K562 (cell line): ENCODE measurements around the gene LYST. TPM values are rescaled to one million over a fixed set of nuclear protein-coding genes. Genes with fewer than 3 reads are reported as not detected.

Experiments used
- ATAC-seq: fragments of 200-7000 bp; cut with Tn5 transposase; 3 replicates; pipeline ENCODE4 v1.9.1; 2020; ENCODE audit warnings: moderate library complexity
- BruUV-seq: library from RNA; stranded (reverse); fragments of 400-500 nt; replicated peaks from 2 replicates; lab custom pipeline; 2021; lab: Mats Ljungman, UMichigan
- CTCF ChIA-PET: fragments of 300-600 bp; formaldehyde crosslinking; extraction: SDS; loops from one replicate; lab custom pipeline; 2021; ENCODE audit warnings: low intra/inter-chr PET ratio; lab: Yijun Ruan, JAX
- POLR2A ChIA-PET: fragments of 300-600, 350-650 bp; sonication (Branson Sonifier 250); formaldehyde crosslinking; extraction: SDS; loops from one replicate; lab custom pipeline; 2021; ENCODE audit warnings: antibody characterized with exemption, inconsistent platforms; lab: Yijun Ruan, JAX
- DNase-seq, 4 experiments: peaks; one replicate each; pipeline versions ENCODE4 v3.0.0 to v3.0.0-alpha.2; 2011 to 2018; ENCODE audit warnings: low spot score in 3 of 4, mixed read lengths in 3 of 4; ENCODE audit errors: extremely low read depth in 1 of 4
- FAIRE-seq: peaks from 2 replicates; lab custom pipeline; 2011; peaks lifted over from hg19 to GRCh38; lab: Jason Lieb, UNC
- H2AFZ ChIP-seq: 2 replicates; pipeline ENCODE4 v1.6.0; 2011; ENCODE audit warnings: low read depth, low read length, control low read depth, inconsistent platforms
- H3K27ac ChIP-seq: fragments of 200-600 bp; 3 replicates; pipeline ENCODE4 v1.8.0; 2011; ENCODE audit warnings: low read depth, mild to moderate bottlenecking, control low read depth, inconsistent platforms, low read length, moderate library complexity, mixed read lengths; ENCODE audit errors: extremely low read depth
- H3K27me3 ChIP-seq, 2 experiments: fragments of 300-600 bp in 1 of 2; 2 replicates in 1 of 2; 3 replicates in 1 of 2; pipeline versions ENCODE4 v1.6.0 to v1.8.0; 2011; ENCODE audit warnings: inconsistent platforms in 2 of 2, low read length in 2 of 2, mild to moderate bottlenecking in 1 of 2, mixed read lengths in 1 of 2, moderate library complexity in 1 of 2; ENCODE audit not compliant: control insufficient read depth in 2 of 2, insufficient read depth in 2 of 2
- H3K36me3 ChIP-seq: fragments of 300-600 bp; 3 replicates; pipeline ENCODE4 v1.8.0; 2011; ENCODE audit warnings: mild to moderate bottlenecking, low read length, inconsistent platforms; ENCODE audit not compliant: control insufficient read depth, insufficient read depth
- H3K4me1 ChIP-seq, 2 experiments: fragments of 200-600 bp in 1 of 2; replicated peaks in 1 of 2; 2 replicates in 1 of 2; 3 replicates in 1 of 2; pipeline versions ENCODE4 v1.5.1 to v1.8.0; 2011; ENCODE audit warnings: inconsistent platforms in 2 of 2, low read length in 2 of 2, mild to moderate bottlenecking in 1 of 2, mixed read lengths in 1 of 2, moderate library complexity in 1 of 2; ENCODE audit not compliant: control insufficient read depth in 2 of 2, insufficient read depth in 2 of 2
- H3K4me2 ChIP-seq: 2 replicates; pipeline ENCODE4 v1.6.1; 2011; ENCODE audit warnings: low read length, control low read depth, inconsistent platforms, mixed read lengths; ENCODE audit not compliant: insufficient read depth
- H3K4me3 ChIP-seq: fragments of 200-600 bp; sonication (generic), shearing (Covaris generic); 2 replicates; pipeline ENCODE4 v1.5.1; 2016; ENCODE audit warnings: control low read depth, inconsistent platforms
- H3K79me2 ChIP-seq: fragments of 200-600 bp; 3 replicates; pipeline ENCODE4 v1.8.0; 2011; ENCODE audit warnings: low read length, inconsistent platforms; ENCODE audit not compliant: control insufficient read depth, insufficient read depth
- H3K9ac ChIP-seq, 2 experiments: 2 replicates each; pipeline versions ENCODE4 v1.6.0 to v1.6.1; 2011; ENCODE audit warnings: low read depth in 2 of 2, low read length in 2 of 2, control low read depth in 1 of 2, inconsistent platforms in 1 of 2, mild to moderate bottlenecking in 1 of 2, mixed read lengths in 1 of 2; ENCODE audit not compliant: insufficient read depth in 1 of 2
- H3K9me1 ChIP-seq: one replicate; pipeline ENCODE4 v1.6.0; 2011; ENCODE audit warnings: inconsistent platforms, mild to moderate bottlenecking, low read length, moderate library complexity; ENCODE audit not compliant: control insufficient read depth, insufficient read depth
- H3K9me3 ChIP-seq: replicated peaks from 2 replicates; pipeline ENCODE4 v1.5.1; 2011; ENCODE audit warnings: low read depth, low read length, inconsistent platforms; ENCODE audit not compliant: control insufficient read depth, insufficient read depth
- H4K20me1 ChIP-seq: replicated peaks from 2 replicates; pipeline ENCODE4 v1.6.1; 2011; ENCODE audit warnings: low read length, inconsistent platforms, mixed read lengths; ENCODE audit not compliant: control insufficient read depth, insufficient read depth
- ARID1B ChIP-seq: fragments of 450-650 bp; IDR thresholded peaks from 2 replicates; pipeline ENCODE4 v1.6.1; 2016; ENCODE audit warnings: antibody characterized with exemption, mild to moderate bottlenecking, inconsistent platforms
- HMGN3 ChIP-seq: IDR thresholded peaks from 2 replicates; pipeline ENCODE4 v1.6.1; 2011; ENCODE audit warnings: borderline replicate concordance, low read depth, mild to moderate bottlenecking, mixed read lengths, low read length; ENCODE audit not compliant: insufficient read length; ENCODE audit errors: extremely low read depth
- SAP30 ChIP-seq: fragments of 200-600 bp; sonication (generic); IDR thresholded peaks from 2 replicates; pipeline ENCODE4 v1.6.1; 2012; ENCODE audit warnings: borderline replicate concordance, low read depth, mild to moderate bottlenecking, moderate library complexity, low read length, control low read depth, inconsistent platforms; ENCODE audit not compliant: insufficient read depth, poor library complexity, severe bottlenecking
- TCF3 ChIP-seq: sonication (generic); formaldehyde crosslinking; IDR thresholded peaks from 2 replicates; pipeline ENCODE4 v1.4.0; 2020; ENCODE audit warnings: mild to moderate bottlenecking, missing genetic modification reagents
- ZBED1 ChIP-seq: IDR thresholded peaks from 2 replicates; pipeline ENCODE4 v1.6.1; 2014
- ZNF436 ChIP-seq: fragments of 250-450, 450-650 bp; sonication (Bioruptor Pico); formaldehyde crosslinking; IDR thresholded peaks from 2 replicates; pipeline ENCODE4 v1.7.0; 2020; ENCODE audit warnings: mild to moderate bottlenecking
- WGBS: fragments of 100-300 bp; shearing (Covaris generic); methylation state at CpG from one replicate; pipeline ENCODE4 v1.1.6; 2016; ENCODE audit warnings: low coverage, mixed read lengths; ENCODE audit not compliant: insufficient coverage; ENCODE audit errors: missing lambda C conversion rate; 5-methylcytosine and 5-hydroxymethylcytosine counted together
- in situ Hi-C: fragments of 300-500 bp; cut with MboI; formaldehyde crosslinking; loops from 4 replicates; pipeline ENCODE4 v1.15.0; 2018; ENCODE audit warnings: inconsistent platforms, mixed read lengths
- intact Hi-C: fragments of 100-400 bp; cut with micrococcal nuclease; formaldehyde crosslinking; loops from 2 replicates; pipeline ENCODE4 v1.14.2; 2022
- polyA plus RNA-seq, 8 experiments: library from polyadenylated mRNA; depleted of rRNA in 4 of 8; stranded (reverse) in 5 of 8; unstranded in 3 of 8; fragments of >200 nt; fragmentation: Nextera tagmentation in 2 of 8; fragmentation: Illumina TruSeq in 1 of 8; extraction: Ambion mirVana in 2 of 8; extraction: Trizol in 1 of 8; gene quantifications; 2 replicates each; pipeline versions ENCODE4 v1.2.1 to v1.2.3, GENCODE V29; 2011 to 2014; ENCODE audit warnings: inconsistent platforms in 1 of 8, missing spikeins in 1 of 8
- total RNA-seq, 7 experiments: library from RNA; depleted of rRNA in 6 of 7; stranded (reverse); fragments of >200 nt in 6 of 7; fragmentation: Illumina TruSeq in 2 of 7; extraction: Trizol in 2 of 7; gene quantifications; 2 replicates each; pipeline versions ENCODE4 v1.2.1 to v1.2.3, GENCODE V29; 2011 to 2021; ENCODE audit warnings: low replicate concordance in 1 of 7
- TF ChIP-seq, protein P1 (sequence below): sonication (generic); formaldehyde crosslinking; IDR thresholded peaks from 2 replicates; pipeline ENCODE4 v1.8.0; 2022; ENCODE audit warnings: mild to moderate bottlenecking, missing genetic modification reagents

The LYST gene
- total and polyA plus RNA-seq, 9 of the 15 experiments (the other 6 are each of a cell fraction or from before 2014, with no cell fraction given): 0.73 to 2.4 (median 1.4) TPM

GRCh38 chr1:235775246-235775860, 91.4 kb downstream of the LYST start (continued):
- TF ChIP-seq TCF3 (CRISPR knock-in tag): no peak
- TF ChIP-seq ZNF436 (CRISPR knock-in tag): no peak
- no peak for TF ChIP-seq ZBED1

GRCh38 chr1:235767795-235768194, 98.9 kb downstream of the LYST start:
- no peak for DNase-seq
- H3K4me1 ChIP-seq: no peaks in the 10 kb centered on the region
- H2AFZ ChIP-seq: no peak overlapping the region
- no peaks in the 10 kb centered on the region for H3K36me3 ChIP-seq
- POLR2A ChIA-PET: no interaction called here
- H3K27me3 ChIP-seq: peaks cover 0 to 3% of the 10 kb centered on the region in 2 experiments; a peak in 1 of 5 replicates
- no TSS peak for BruUV-seq
- FAIRE-seq: no peak
- in situ Hi-C loops: no loop called here
- H3K9ac ChIP-seq: no peak overlapping the region
- TF ChIP-seq ARID1B (no peak), SAP30 (no peak), HMGN3 (no peak)
- TF ChIP-seq, protein P1, sequence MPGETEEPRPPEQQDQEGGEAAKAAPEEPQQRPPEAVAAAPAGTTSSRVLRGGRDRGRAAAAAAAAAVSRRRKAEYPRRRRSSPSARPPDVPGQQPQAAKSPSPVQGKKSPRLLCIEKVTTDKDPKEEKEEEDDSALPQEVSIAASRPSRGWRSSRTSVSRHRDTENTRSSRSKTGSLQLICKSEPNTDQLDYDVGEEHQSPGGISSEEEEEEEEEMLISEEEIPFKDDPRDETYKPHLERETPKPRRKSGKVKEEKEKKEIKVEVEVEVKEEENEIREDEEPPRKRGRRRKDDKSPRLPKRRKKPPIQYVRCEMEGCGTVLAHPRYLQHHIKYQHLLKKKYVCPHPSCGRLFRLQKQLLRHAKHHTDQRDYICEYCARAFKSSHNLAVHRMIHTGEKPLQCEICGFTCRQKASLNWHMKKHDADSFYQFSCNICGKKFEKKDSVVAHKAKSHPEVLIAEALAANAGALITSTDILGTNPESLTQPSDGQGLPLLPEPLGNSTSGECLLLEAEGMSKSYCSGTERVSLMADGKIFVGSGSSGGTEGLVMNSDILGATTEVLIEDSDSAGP: no peak
- H3K4me3 ChIP-seq: no peak overlapping the region
- H3K9me3 ChIP-seq: no peaks in the 10 kb centered on the region
- H4K20me1 ChIP-seq: no peaks in the 10 kb centered on the region
- intact Hi-C loops: no loop called here
- H3K79me2 ChIP-seq: no peaks in the 10 kb centered on the region
- 0% methylated on average over 2 of the region's 2 CpGs for WGBS
- H3K9me1 ChIP-seq: no peaks in the 10 kb centered on the region
- no peak overlapping the region for H3K27ac ChIP-seq
- no peak for ATAC-seq
- H3K4me2 ChIP-seq: no peak overlapping the region
- CTCF ChIA-PET: no interaction called here
